Bronchial epithelial cell (primary cell): ENCODE measurements around the gene SCAF1. TPM values are rescaled to one million over a fixed set of nuclear protein-coding genes. Genes with fewer than 3 reads are reported as not detected.
A peak's percentile ranks its signal among the peaks of the same experiment; 100 is the strongest.

Experiments used
- DNase-seq: peaks from one replicate; pipeline ENCODE4 v3.0.0-alpha.2; 2010; ENCODE audit warnings: low read depth
- FAIRE-seq: peaks from 2 replicates; lab custom pipeline; 2011; peaks lifted over from hg19 to GRCh38; lab: Jason Lieb, UNC
- H3K27me3 ChIP-seq: 2 replicates; pipeline ENCODE4 v1.5.1; 2011; ENCODE audit warnings: low read length; ENCODE audit not compliant: control insufficient read depth, insufficient read depth
- H3K36me3 ChIP-seq: 2 replicates; pipeline ENCODE4 v1.5.1; 2011; ENCODE audit warnings: low read length; ENCODE audit not compliant: control insufficient read depth, insufficient read depth
- H3K4me3 ChIP-seq: 2 replicates; pipeline ENCODE4 v1.5.1; 2011; ENCODE audit warnings: mild to moderate bottlenecking, low read depth, low read length, control low read depth
- CTCF ChIP-seq: IDR thresholded peaks from 2 replicates; pipeline ENCODE4 v1.5.1; 2011; ENCODE audit warnings: mild to moderate bottlenecking, moderate library complexity, low read length, control low read depth, inconsistent platforms; ENCODE audit not compliant: insufficient read depth, severe bottlenecking
- total RNA-seq: library from RNA; depleted of rRNA; stranded (reverse); fragments of >200 nt; gene quantifications from 2 replicates; pipeline ENCODE4 v1.2.1, GENCODE V29; 2014

SCAF1 gene
- total RNA-seq, 1 donor from 2014 or later = 5.5 TPM

- Histone ChIP-seq H3K27me3 (no peaks in the 10 kb centered on the region), H3K36me3 (peaks cover 20% of the 10 kb centered on the region), H3K4me3 (no peak overlapping the region)
- no peak for DNase-seq
- FAIRE-seq = no peak
- no peak for TF ChIP-seq CTCF
Observed at GRCh38 chr19:49645995-49646394, 4.0 kb downstream of the SCAF1 start.

- Histone ChIP-seq H3K36me3 (peaks cover 21% of the 10 kb centered on the region), H3K27me3 (no peaks in the 10 kb centered on the region), H3K4me3 (no peak overlapping the region)
- no peak for DNase-seq
- peak; percentile 62 for FAIRE-seq
- no peak for TF ChIP-seq CTCF
Observed at GRCh38 chr19:49646586-49646985, 4.6 kb downstream of the SCAF1 start.

- DNase-seq (no peak), FAIRE-seq (no peak)
- TF ChIP-seq CTCF = no peak
- Histone ChIP-seq H3K36me3 (peaks cover 34% of the 10 kb centered on the region), H3K4me3 (no peak overlapping the region), H3K27me3 (no peaks in the 10 kb centered on the region)
Observed at GRCh38 chr19:49651029-49651819, 9.2 kb downstream of the SCAF1 start.

- Histone ChIP-seq H3K27me3 (no peaks in the 10 kb centered on the region), H3K4me3 (no peak overlapping the region), H3K36me3 (peaks cover 34% of the 10 kb centered on the region)
- DNase-seq (no peak), FAIRE-seq (no peak)
- no peak for TF ChIP-seq CTCF
Observed at GRCh38 chr19:49651820-49652550, 10.0 kb downstream of the SCAF1 start.

DNA sequence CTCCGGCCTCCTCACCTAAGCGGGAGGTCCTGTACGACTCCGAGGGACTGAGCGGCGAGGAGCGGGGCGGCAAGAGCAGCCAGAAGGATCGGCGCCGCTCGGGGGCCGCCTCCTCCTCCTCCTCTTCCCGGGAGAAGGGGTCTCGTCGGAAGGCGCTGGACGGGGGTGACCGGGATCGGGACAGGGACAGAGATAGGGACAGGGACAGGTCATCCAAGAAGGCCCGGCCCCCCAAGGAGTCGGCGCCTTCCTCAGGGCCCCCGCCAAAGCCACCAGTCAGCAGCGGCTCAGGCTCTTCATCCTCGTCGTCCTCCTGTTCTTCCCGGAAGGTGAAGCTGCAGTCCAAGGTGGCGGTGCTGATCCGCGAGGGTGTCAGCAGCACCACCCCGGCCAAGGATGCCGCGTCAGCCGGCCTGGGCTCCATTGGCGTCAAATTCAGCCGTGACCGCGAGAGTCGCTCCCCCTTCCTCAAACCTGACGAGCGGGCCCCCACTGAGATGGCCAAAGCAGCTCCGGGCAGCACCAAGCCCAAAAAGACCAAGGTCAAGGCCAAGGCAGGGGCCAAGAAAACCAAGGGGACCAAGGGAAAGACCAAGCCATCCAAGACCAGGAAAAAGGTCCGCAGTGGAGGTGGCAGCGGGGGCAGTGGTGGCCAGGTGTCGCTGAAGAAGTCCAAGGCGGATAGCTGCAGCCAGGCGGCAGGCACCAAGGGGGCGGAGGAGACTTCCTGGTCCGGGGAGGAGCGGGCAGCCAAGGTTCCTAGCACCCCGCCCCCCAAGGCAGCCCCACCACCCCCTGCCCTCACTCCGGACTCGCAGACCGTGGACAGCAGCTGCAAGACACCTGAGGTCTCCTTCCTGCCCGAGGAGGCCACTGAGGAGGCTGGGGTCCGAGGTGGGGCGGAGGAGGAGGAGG, 10.8 kb downstream of the SCAF1 start:
- FAIRE-seq (no peak), DNase-seq (no peak)
- no peak for TF ChIP-seq CTCF
- no peaks in the 10 kb centered on the region for H3K27me3 ChIP-seq
- peaks cover 38% of the 10 kb centered on the region for H3K36me3 ChIP-seq
- H3K4me3 ChIP-seq = no peak overlapping the region
